Caco-2 (cell line): Measurements from ENCODE around the gene NEDD4L. TPM values are rescaled to one million over a fixed set of nuclear protein-coding genes. Genes with fewer than 3 reads are reported as not detected.
"Not testable (repeated sequence)": the region's sequence is repeated elsewhere in the genome, so short reads cannot be mapped to it uniquely, and the experiment has no call there.

Experiments used
- BruUV-seq: library from RNA; stranded (reverse); fragments of 400-500 nt; replicated peaks from 2 replicates; lab custom pipeline; 2021; lab: Mats Ljungman, UMichigan
- CTCF ChIA-PET: fragments of 300-600 bp; sonication (Branson Sonifier 250); formaldehyde crosslinking; loops from one replicate; lab custom pipeline; 2022; ENCODE audit warnings: antibody characterized with exemption; lab: Charles Lee
- POLR2A ChIA-PET: fragments of 300-600 bp; sonication (Branson Sonifier 250); formaldehyde crosslinking; loops from one replicate; lab custom pipeline; 2022; ENCODE audit warnings: antibody characterized with exemption; lab: Charles Lee
- DNase-seq, 2 experiments: peaks; one replicate each; pipeline versions ENCODE4 v3.0.0 to v3.0.0-alpha.2; 2020 to 2022
- H3K27me3 ChIP-seq: replicated peaks from 2 replicates; pipeline ENCODE4 v1.6.0; 2011; ENCODE audit warnings: low read length; ENCODE audit not compliant: control insufficient read depth, insufficient read depth
- H3K36me3 ChIP-seq: 2 replicates; pipeline ENCODE4 v1.5.1; 2011; ENCODE audit warnings: low read length; ENCODE audit not compliant: control insufficient read depth, insufficient read depth
- H3K4me1 ChIP-seq: fragments of 250-450 bp; sonication (Bioruptor Pico); 2 replicates; pipeline ENCODE4 v1.5.1; 2020; ENCODE audit warnings: mild to moderate bottlenecking
- H3K4me3 ChIP-seq: 2 replicates; pipeline ENCODE4 v1.5.1; 2011; ENCODE audit warnings: low read depth, mild to moderate bottlenecking, control low read depth, low read length
- H3K9me3 ChIP-seq: fragments of 250-450 bp; sonication (Bioruptor Pico); 2 replicates; pipeline ENCODE4 v1.5.1; 2020; ENCODE audit warnings: mild to moderate bottlenecking, moderate library complexity
- H3K27ac Mint-ChIP-seq: one replicate; pipeline ENCODE4 v1.8.0; 2022; ENCODE audit warnings: mixed read lengths; ENCODE audit not compliant: unreplicated experiment
- H3K27me3 Mint-ChIP-seq: one replicate; pipeline ENCODE4 v1.8.0; 2022; ENCODE audit warnings: mixed read lengths; ENCODE audit not compliant: insufficient read depth, unreplicated experiment
- H3K36me3 Mint-ChIP-seq: one replicate; pipeline ENCODE4 v1.8.0; 2022; ENCODE audit warnings: mild to moderate bottlenecking, mixed read lengths; ENCODE audit not compliant: insufficient read depth, unreplicated experiment
- H3K4me1 Mint-ChIP-seq: one replicate; pipeline ENCODE4 v1.8.0; 2022; ENCODE audit warnings: low read depth, mixed read lengths; ENCODE audit not compliant: unreplicated experiment
- H3K4me3 Mint-ChIP-seq: one replicate; pipeline ENCODE4 v1.8.0; 2022; ENCODE audit warnings: mild to moderate bottlenecking, moderate library complexity, mixed read lengths; ENCODE audit not compliant: unreplicated experiment
- H3K9me3 Mint-ChIP-seq: one replicate; pipeline ENCODE4 v1.8.0; 2022; ENCODE audit warnings: mixed read lengths; ENCODE audit not compliant: unreplicated experiment
- CTCF ChIP-seq, 2 experiments: fragments of 200-600 bp in 1 of 2; IDR thresholded peaks; 1 replicate in 1 of 2; 2 replicates in 1 of 2; pipeline versions ENCODE4 v1.5.1 to v1.8.0; 2011 to 2022; ENCODE audit warnings: antibody characterized with exemption in 1 of 2, control low read depth in 1 of 2, inconsistent platforms in 1 of 2, low read depth in 1 of 2, low read length in 1 of 2, mild to moderate bottlenecking in 1 of 2, moderate library complexity in 1 of 2; ENCODE audit not compliant: insufficient read depth in 1 of 2, severe bottlenecking in 1 of 2, unreplicated experiment in 1 of 2
- intact Hi-C: fragments of 100-400 bp; cut with micrococcal nuclease; formaldehyde crosslinking; loops from one replicate; pipeline ENCODE4 v1.10.0; 2022; ENCODE audit not compliant: unreplicated experiment
- total RNA-seq: library from RNA; stranded (reverse); gene quantifications from 2 replicates; pipeline ENCODE4 v1.2.3, GENCODE V29; 2022

Gene NEDD4L
- total RNA-seq, 1 experiment from 2014 or later, result 85.4 TPM

GRCh38 chr18:58378411-58379379, 334.7 kb downstream of the NEDD4L start:
- intact Hi-C loops, result no loop called here
- no peak for DNase-seq
- POLR2A ChIA-PET, result no interaction called here
- Mint-ChIP-seq H3K27ac (no peak overlapping the region), H3K4me3 (no peak overlapping the region), H3K4me1 (no peaks in the 10 kb centered on the region), H3K27me3 (no peaks in the 10 kb centered on the region), H3K36me3 (peaks cover 56% of the 10 kb centered on the region), H3K9me3 (no peaks in the 10 kb centered on the region)
- no peaks in the 10 kb centered on the region for H3K9me3 ChIP-seq
- H3K27me3 ChIP-seq, result no peaks in the 10 kb centered on the region
- no peaks in the 10 kb centered on the region for H3K4me1 ChIP-seq
- no peak for TF ChIP-seq CTCF (IDR thresholded peaks at IDR 0.05; ENCODE audit: insufficient read depth in 1 of 2, low read depth in 1 of 2, low read length in 1 of 2, severe bottlenecking in 1 of 2, unreplicated experiment in 1 of 2)
- no peak overlapping the region for H3K4me3 ChIP-seq
- CTCF ChIA-PET, result no interaction called here
- BruUV-seq, result no TSS peak
- no peaks in the 10 kb centered on the region for H3K36me3 ChIP-seq

- H3K4me1 Mint-ChIP-seq, result no peaks in the 10 kb centered on the region
- H3K9me3 ChIP-seq, result no peaks in the 10 kb centered on the region
- H3K36me3 ChIP-seq, result no peaks in the 10 kb centered on the region
- DNase-seq, result no peak
- H3K27ac Mint-ChIP-seq, result no peak overlapping the region
- H3K9me3 Mint-ChIP-seq, result no peaks in the 10 kb centered on the region
- ChIA-PET POLR2A (no interaction called here), CTCF (no interaction called here)
- intact Hi-C loops, result no loop called here
- H3K4me1 ChIP-seq, result no peaks in the 10 kb centered on the region
- H3K27me3 ChIP-seq, result no peaks in the 10 kb centered on the region
- peaks cover 55% of the 10 kb centered on the region for H3K36me3 Mint-ChIP-seq
- no peak for TF ChIP-seq CTCF (IDR thresholded peaks at IDR 0.05; ENCODE audit: insufficient read depth in 1 of 2, low read depth in 1 of 2, low read length in 1 of 2, severe bottlenecking in 1 of 2, unreplicated experiment in 1 of 2)
- no peaks in the 10 kb centered on the region for H3K27me3 Mint-ChIP-seq
- H3K4me3 Mint-ChIP-seq, result no peak overlapping the region
- H3K4me3 ChIP-seq, result no peak overlapping the region
- no TSS peak for BruUV-seq
Measured at GRCh38 chr18:58379443-58379842, 335.4 kb downstream of the NEDD4L start.

- CTCF ChIA-PET, H3K27me3 ChIP-seq, H3K4me3 ChIP-seq, intact Hi-C loops, H3K9me3 Mint-ChIP-seq, DNase-seq, POLR2A ChIA-PET, H3K4me3 Mint-ChIP-seq, BruUV-seq, H3K4me1 ChIP-seq, H3K9me3 ChIP-seq, H3K4me1 Mint-ChIP-seq, H3K36me3 ChIP-seq, H3K27ac Mint-ChIP-seq, H3K27me3 Mint-ChIP-seq: not testable (repeated sequence)
- H3K36me3 Mint-ChIP-seq, result peaks cover 51% of the 10 kb centered on the region
Measured at GRCh38 chr18:58380113-58380512, 336.1 kb downstream of the NEDD4L start.
